Karpas-422 (cell line): Measurements from ENCODE around the gene PDE6C. TPM values are rescaled to one million over a fixed set of nuclear protein-coding genes. Genes with fewer than 3 reads are reported as not detected.

ENCODE experiments used
- DNase-seq: peaks from one replicate; pipeline ENCODE4 v3.0.0-alpha.2; 2015
- H2AFZ ChIP-seq: fragments of 200-600 bp; sonication (generic); 2 replicates; pipeline ENCODE4 v1.6.1; 2014; ENCODE audit warnings: antibody characterized with exemption, low read length, mixed read lengths
- H3K27ac ChIP-seq: fragments of 200-600 bp; sonication (generic); 2 replicates; pipeline ENCODE4 v1.5.1; 2014; ENCODE audit warnings: mild to moderate bottlenecking, low read length, moderate library complexity
- H3K27me3 ChIP-seq: fragments of 200-600 bp; sonication (generic); 2 replicates; pipeline ENCODE4 v1.6.1; 2014; ENCODE audit warnings: low read length, mixed read lengths
- H3K36me3 ChIP-seq: fragments of 200-600 bp; sonication (generic); 2 replicates; pipeline ENCODE4 v1.6.1; 2014; ENCODE audit warnings: low read length, mixed read lengths; ENCODE audit not compliant: insufficient read depth
- H3K4me1 ChIP-seq: fragments of 200-600 bp; sonication (generic); 2 replicates; pipeline ENCODE4 v1.6.1; 2014; ENCODE audit warnings: mild to moderate bottlenecking, low read length, mixed read lengths
- H3K4me2 ChIP-seq: fragments of 200-600 bp; sonication (generic); 2 replicates; pipeline ENCODE4 v1.6.1; 2014; ENCODE audit warnings: low read length, low read depth, mild to moderate bottlenecking; ENCODE audit not compliant: poor library complexity, severe bottlenecking
- H3K4me3 ChIP-seq: fragments of 200-600 bp; sonication (generic); 2 replicates; pipeline ENCODE4 v1.5.1; 2014; ENCODE audit warnings: mild to moderate bottlenecking, antibody characterized with exemption, low read length, mixed read lengths
- H3K79me2 ChIP-seq: fragments of 200-600 bp; sonication (generic); 2 replicates; pipeline ENCODE4 v1.6.1; 2014; ENCODE audit warnings: mild to moderate bottlenecking, low read length, mixed read lengths
- H3K9ac ChIP-seq: fragments of 200-600 bp; sonication (generic); 2 replicates; pipeline ENCODE4 v1.6.0; 2014; ENCODE audit warnings: low read length
- H3K9me2 ChIP-seq: fragments of 200-600 bp; sonication (generic), shearing (Covaris generic); replicated peaks from 2 replicates; pipeline ENCODE4 v1.6.0; 2014; ENCODE audit warnings: mild to moderate bottlenecking, low read length, moderate library complexity; ENCODE audit not compliant: insufficient read depth
- H3K9me3 ChIP-seq: fragments of 300-700, 200-600 bp; sonication (generic); 2 replicates; pipeline ENCODE4 v1.6.1; 2014; ENCODE audit warnings: low read length, mixed read lengths
- H4K20me1 ChIP-seq: fragments of 200-600 bp; sonication (generic); 2 replicates; pipeline ENCODE4 v1.6.1; 2014; ENCODE audit warnings: mild to moderate bottlenecking, antibody characterized with exemption, low read length, low read depth; ENCODE audit not compliant: insufficient read depth
- total RNA-seq: library from RNA; depleted of rRNA; stranded (reverse); fragments of >200 nt; shearing (Covaris generic); gene quantifications from 2 replicates; pipeline ENCODE4 v1.2.3, GENCODE V29; 2014; ENCODE audit warnings: low replicate concordance

Gene PDE6C
- total RNA-seq, 1 experiment from 2014 or later = not detected

GRCh38 chr10:93604146-93604545 is 8.2 kb upstream of the PDE6C start:
- no peaks in the 10 kb centered on the region for H3K79me2 ChIP-seq
- no peaks in the 10 kb centered on the region for H3K4me1 ChIP-seq
- no peaks in the 10 kb centered on the region for H3K9me3 ChIP-seq
- H2AFZ ChIP-seq = no peak overlapping the region
- no peak overlapping the region for H3K4me3 ChIP-seq
- no peaks in the 10 kb centered on the region for H3K36me3 ChIP-seq
- no peak overlapping the region for H3K4me2 ChIP-seq
- no peaks in the 10 kb centered on the region for H3K27me3 ChIP-seq
- H3K27ac ChIP-seq = no peak overlapping the region
- no peak overlapping the region for H3K9ac ChIP-seq
- no peaks in the 10 kb centered on the region for H4K20me1 ChIP-seq
- DNase-seq = no peak
- H3K9me2 ChIP-seq = no peaks in the 10 kb centered on the region

GRCh38 chr10:93608421-93608820 is 3.9 kb upstream of the PDE6C start:
- H2AFZ ChIP-seq = no peak overlapping the region
- DNase-seq = no peak
- H3K9ac ChIP-seq = no peak overlapping the region
- no peaks in the 10 kb centered on the region for H3K79me2 ChIP-seq
- no peaks in the 10 kb centered on the region for H4K20me1 ChIP-seq
- no peak overlapping the region for H3K27ac ChIP-seq
- H3K27me3 ChIP-seq = no peaks in the 10 kb centered on the region
- no peak overlapping the region for H3K4me3 ChIP-seq
- no peaks in the 10 kb centered on the region for H3K4me1 ChIP-seq
- no peaks in the 10 kb centered on the region for H3K9me2 ChIP-seq
- H3K4me2 ChIP-seq = no peak overlapping the region
- no peaks in the 10 kb centered on the region for H3K36me3 ChIP-seq
- H3K9me3 ChIP-seq = no peaks in the 10 kb centered on the region

- Histone ChIP-seq H3K9me2 (no peaks in the 10 kb centered on the region), H3K4me2 (no peak overlapping the region), H3K9me3 (no peaks in the 10 kb centered on the region), H3K79me2 (no peaks in the 10 kb centered on the region), H3K36me3 (no peaks in the 10 kb centered on the region), H3K9ac (no peak overlapping the region), H3K27ac (no peak overlapping the region), H2AFZ (no peak overlapping the region), H3K27me3 (no peaks in the 10 kb centered on the region), H4K20me1 (no peaks in the 10 kb centered on the region), H3K4me1 (peaks cover 6% of the 10 kb centered on the region), H3K4me3 (no peak overlapping the region)
- DNase-seq = no peak
Observed at GRCh38 chr10:93613126-93613525, 789 bp downstream of the PDE6C start.

- no peak for DNase-seq
- H3K4me2 ChIP-seq = no peak overlapping the region
- H3K4me3 ChIP-seq = no peak overlapping the region
- H2AFZ ChIP-seq = no peak overlapping the region
- no peaks in the 10 kb centered on the region for H3K9me2 ChIP-seq
- H3K36me3 ChIP-seq = no peaks in the 10 kb centered on the region
- H4K20me1 ChIP-seq = no peaks in the 10 kb centered on the region
- no peaks in the 10 kb centered on the region for H3K27me3 ChIP-seq
- H3K79me2 ChIP-seq = no peaks in the 10 kb centered on the region
- no peaks in the 10 kb centered on the region for H3K9me3 ChIP-seq
- H3K27ac ChIP-seq = no peak overlapping the region
- no peak overlapping the region for H3K9ac ChIP-seq
- H3K4me1 ChIP-seq = peaks cover 6% of the 10 kb centered on the region
Observed at GRCh38 chr10:93614101-93614825, 1.9 kb downstream of the PDE6C start.

- Histone ChIP-seq H3K27me3 (no peaks in the 10 kb centered on the region), H3K4me2 (peak overlapping the region; percentile 45), H4K20me1 (no peaks in the 10 kb centered on the region), H3K9me2 (no peaks in the 10 kb centered on the region), H3K36me3 (no peaks in the 10 kb centered on the region), H3K9me3 (no peaks in the 10 kb centered on the region), H3K27ac (no peak overlapping the region), H3K4me3 (no peak overlapping the region), H3K79me2 (no peaks in the 10 kb centered on the region), H3K4me1 (peaks cover 6% of the 10 kb centered on the region), H3K9ac (no peak overlapping the region), H2AFZ (no peak overlapping the region)
- DNase-seq = no peak
Observed at GRCh38 chr10:93615576-93616235, 3.4 kb downstream of the PDE6C start.

DNA sequence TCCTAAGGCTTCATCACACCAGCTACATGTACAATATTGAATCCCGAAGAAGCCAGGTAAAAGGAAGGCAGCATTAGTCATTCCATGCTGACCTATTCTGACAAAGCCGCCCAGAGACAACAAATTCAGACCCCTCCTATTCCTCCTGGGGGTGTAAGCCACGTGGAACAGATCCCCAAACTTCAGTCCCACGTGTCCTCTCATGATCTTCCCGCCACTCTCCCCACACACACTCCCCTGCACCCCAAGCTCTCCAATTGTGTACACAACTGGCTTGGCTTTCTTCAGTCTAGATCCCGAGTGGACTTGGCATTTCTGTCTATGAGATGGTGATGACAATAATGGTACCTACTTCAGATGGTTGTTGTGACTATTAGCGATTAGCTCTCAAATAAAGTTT is 8.6 kb downstream of the PDE6C start:
- H3K4me2 ChIP-seq = no peak overlapping the region

DNA sequence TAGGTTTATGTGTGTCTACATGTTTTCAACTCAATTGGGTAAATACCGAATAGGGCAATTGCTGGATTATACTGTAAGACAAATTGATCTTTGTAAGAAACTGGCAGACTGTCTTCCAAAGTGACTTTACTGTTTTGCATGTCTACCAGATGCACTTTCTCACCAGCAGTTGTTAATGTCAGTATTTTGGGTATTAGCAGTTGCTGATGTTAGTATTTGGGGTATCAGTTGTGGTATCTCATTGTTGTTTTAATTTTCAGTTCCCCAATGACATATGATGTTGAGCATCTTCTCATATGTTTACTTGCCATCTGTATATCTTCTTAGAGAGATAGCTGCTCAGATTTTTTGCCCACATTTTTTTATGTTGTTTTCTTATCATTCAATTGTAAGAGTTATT is 10.6 kb downstream of the PDE6C start:
- no peak overlapping the region for H3K4me2 ChIP-seq
- no peak for DNase-seq

More for the DNA sequence above, 8.6 kb downstream of the PDE6C start:
- H3K9me2 ChIP-seq = no peaks in the 10 kb centered on the region
- H3K27me3 ChIP-seq = no peaks in the 10 kb centered on the region
- no peaks in the 10 kb centered on the region for H3K9me3 ChIP-seq
- H3K36me3 ChIP-seq = no peaks in the 10 kb centered on the region
- H4K20me1 ChIP-seq = no peaks in the 10 kb centered on the region
- DNase-seq = no peak
- H3K9ac ChIP-seq = no peak overlapping the region
- no peak overlapping the region for H3K4me3 ChIP-seq
- no peaks in the 10 kb centered on the region for H3K79me2 ChIP-seq
- peaks cover 1% of the 10 kb centered on the region for H3K4me1 ChIP-seq
- H2AFZ ChIP-seq = no peak overlapping the region
- no peak overlapping the region for H3K27ac ChIP-seq

GRCh38 chr10:93628858-93629257 is 16.5 kb downstream of the PDE6C start:
- H3K9me3 ChIP-seq = no peaks in the 10 kb centered on the region
- no peak overlapping the region for H3K4me2 ChIP-seq
- no peak for DNase-seq
- no peaks in the 10 kb centered on the region for H3K36me3 ChIP-seq
- H3K9ac ChIP-seq = no peak overlapping the region
- H3K4me3 ChIP-seq = no peak overlapping the region
- H3K27ac ChIP-seq = no peak overlapping the region
- H3K27me3 ChIP-seq = no peaks in the 10 kb centered on the region
- no peaks in the 10 kb centered on the region for H4K20me1 ChIP-seq
- H3K79me2 ChIP-seq = no peaks in the 10 kb centered on the region
- H3K4me1 ChIP-seq = no peaks in the 10 kb centered on the region
- no peak overlapping the region for H2AFZ ChIP-seq
- H3K9me2 ChIP-seq = no peaks in the 10 kb centered on the region

More for the DNA sequence above, 10.6 kb downstream of the PDE6C start:
- no peaks in the 10 kb centered on the region for H3K9me2 ChIP-seq
- H3K79me2 ChIP-seq = no peaks in the 10 kb centered on the region
- H3K4me3 ChIP-seq = no peak overlapping the region
- no peak overlapping the region for H3K27ac ChIP-seq
- no peaks in the 10 kb centered on the region for H3K4me1 ChIP-seq
- H3K27me3 ChIP-seq = no peaks in the 10 kb centered on the region
- no peaks in the 10 kb centered on the region for H3K36me3 ChIP-seq
- H3K9ac ChIP-seq = no peak overlapping the region
- no peak overlapping the region for H2AFZ ChIP-seq
- H3K9me3 ChIP-seq = no peaks in the 10 kb centered on the region
- H4K20me1 ChIP-seq = no peaks in the 10 kb centered on the region
